ENCODE measurements around the gene NTM. TPM values are rescaled to one million over a fixed set of nuclear protein-coding genes. Genes with fewer than 3 reads are reported as not detected.

The NTM gene
- total RNA-seq, 1 experiment from 2014 or later, result not detected

DNA sequence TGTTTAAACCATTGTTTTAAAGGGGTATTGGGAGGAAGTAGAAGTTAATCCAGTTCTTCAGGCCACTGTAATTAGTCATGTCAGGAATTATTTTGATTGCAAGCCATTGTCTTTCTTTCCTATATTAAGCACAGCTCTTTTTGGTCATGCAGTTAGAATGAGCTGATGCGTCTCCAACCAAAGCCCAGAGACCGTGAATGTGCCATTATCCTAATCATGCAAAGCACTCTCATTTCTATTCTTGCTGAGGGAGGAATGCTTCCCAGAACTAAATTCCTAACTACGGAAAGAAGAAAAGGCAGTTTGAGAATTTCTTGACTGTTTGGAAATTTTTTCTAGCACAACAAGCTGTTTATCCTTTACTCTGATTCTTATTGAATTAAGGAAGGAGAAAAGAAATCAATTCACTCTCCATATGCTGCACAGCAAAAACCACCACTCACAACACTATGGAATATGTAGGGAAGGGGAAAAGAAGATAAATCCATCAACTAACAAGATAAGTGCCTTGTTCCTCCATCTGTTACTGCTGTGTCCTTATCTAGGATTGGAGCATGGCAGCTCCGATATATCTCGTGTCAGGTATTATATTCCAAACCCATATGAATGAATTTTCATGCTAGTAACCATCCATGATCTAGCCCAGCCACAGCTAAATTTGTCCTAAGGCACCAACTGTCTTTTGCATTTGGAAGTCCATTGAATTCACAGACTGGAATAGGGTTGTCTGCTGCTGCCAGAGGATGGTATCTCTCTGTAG is 70.8 kb downstream of the NTM start:
- intact Hi-C loops (cut with micrococcal nuclease), result no loop called here
- no peak overlapping the region for H3K4me3 ChIP-seq (replicated peaks in 1 of 2; ENCODE audit: low read depth in 1 of 2, low read length in 2 of 2)
- no peak overlapping the region for H2AFZ ChIP-seq (ENCODE audit: low read depth, low read length, poor library complexity, severe bottlenecking)
- H3K79me2 ChIP-seq (ENCODE audit: insufficient read depth, low read length), result no peaks in the 10 kb centered on the region
- DNase-seq (ENCODE audit: low read depth, low spot score), result no peak
- H3K27me3 ChIP-seq (ENCODE audit: insufficient read depth, low read length), result no peaks in the 10 kb centered on the region
- TF ChIP-seq TCF7L2 (IDR thresholded peaks at IDR 0.05; ENCODE audit: borderline replicate concordance, extremely low read depth, insufficient read depth, insufficient read length), result no peak
- no TSS peak for BruUV-seq (replicated peaks)
- no peaks in the 10 kb centered on the region for H3K9me2 ChIP-seq (ENCODE audit: insufficient read depth)
- H3K4me2 ChIP-seq (ENCODE audit: low read length), result no peak overlapping the region
- H3K27ac ChIP-seq (ENCODE audit: low read depth, low read length), result no peak overlapping the region
- H3K9me3 ChIP-seq (ENCODE audit: control insufficient read depth in 1 of 2, insufficient read depth in 1 of 2, low read depth in 1 of 2, low read length in 2 of 2), result peaks cover 0 to 10% of the 10 kb centered on the region in 2 experiments; a peak in 1 of 4 replicates
- ChIA-PET RAD21 (ENCODE audit: low non-redundant PET in 1 of 2, low total read pairs in 2 of 2, uncharacterized antibody in 2 of 2, unreplicated experiment in 2 of 2) (no interaction called here), CTCF (no interaction called here), POLR2A (no interaction called here)
- H3K36me3 ChIP-seq (ENCODE audit: control insufficient read depth in 1 of 2, insufficient read depth in 2 of 2, low read length in 2 of 2), result no peaks in the 10 kb centered on the region
- no peaks in the 10 kb centered on the region for H3K4me1 ChIP-seq (ENCODE audit: control insufficient read depth in 1 of 2, insufficient read depth in 2 of 2, low read length in 2 of 2)
- no peak overlapping the region for H3K9ac ChIP-seq (ENCODE audit: low read length)
- H4K20me1 ChIP-seq (ENCODE audit: insufficient read depth), result no peaks in the 10 kb centered on the region
- ATAC-seq, result no peak

DNA sequence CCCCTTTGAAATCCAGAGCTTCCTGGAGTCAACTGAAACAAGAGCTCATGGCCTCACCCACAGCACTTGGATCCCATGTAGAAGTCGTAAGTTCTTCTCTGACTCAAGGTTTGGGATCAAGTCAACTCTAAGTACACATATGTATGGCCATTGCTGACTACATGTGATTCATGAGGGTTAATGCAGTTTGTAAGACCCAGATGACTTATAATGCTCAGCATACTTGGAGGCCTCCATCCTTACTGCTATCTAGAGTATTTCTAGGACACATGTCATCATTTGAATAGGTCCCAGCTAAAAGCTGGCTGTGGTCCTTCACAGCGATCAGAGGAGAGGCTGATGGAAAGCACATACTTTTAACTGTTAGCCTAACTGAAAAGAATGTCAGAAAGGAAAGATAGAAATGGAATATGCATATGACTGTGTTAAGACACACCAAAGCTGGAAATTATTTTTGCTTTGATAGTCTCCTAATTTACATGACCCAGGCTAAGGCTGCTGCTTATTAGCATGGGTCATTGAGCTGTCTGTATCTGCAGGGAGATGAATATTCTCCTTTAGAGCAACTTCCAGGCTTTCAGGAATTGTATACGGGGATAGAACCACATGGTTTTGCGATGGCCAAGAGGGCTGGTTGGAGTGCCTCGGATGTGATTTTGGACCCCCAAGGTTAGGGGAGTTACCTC is 76.3 kb downstream of the NTM start:
- no peak overlapping the region for H3K4me3 ChIP-seq (replicated peaks in 1 of 2; ENCODE audit: low read depth in 1 of 2, low read length in 2 of 2)
- no peaks in the 10 kb centered on the region for H3K9me2 ChIP-seq (ENCODE audit: insufficient read depth)
- H3K27me3 ChIP-seq (ENCODE audit: insufficient read depth, low read length), result no peaks in the 10 kb centered on the region
- no peaks in the 10 kb centered on the region for H3K36me3 ChIP-seq (ENCODE audit: control insufficient read depth in 1 of 2, insufficient read depth in 2 of 2, low read length in 2 of 2)
- intact Hi-C loops (cut with micrococcal nuclease), result no loop called here
- DNase-seq (ENCODE audit: low read depth, low spot score) (no peak), ATAC-seq (no peak)
- no peak for TF ChIP-seq EGR1 (IDR thresholded peaks at IDR 0.05; ENCODE audit: low read depth)
- no peak for TF ChIP-seq ELF1 (IDR thresholded peaks at IDR 0.05; ENCODE audit: borderline replicate concordance, low read depth)
- TF ChIP-seq TCF7L2 (IDR thresholded peaks at IDR 0.05; ENCODE audit: borderline replicate concordance, extremely low read depth, insufficient read depth, insufficient read length), result no peak
- TF ChIP-seq POLR2AphosphoS5 (IDR thresholded peaks at IDR 0.05; ENCODE audit: low read depth, low read length), result no peak
- TF ChIP-seq SP1 (IDR thresholded peaks at IDR 0.05; ENCODE audit: low read depth), result no peak
- TF ChIP-seq RAD21 (IDR thresholded peaks at IDR 0.05; ENCODE audit: low read depth), result no peak
- no peaks in the 10 kb centered on the region for H3K79me2 ChIP-seq (ENCODE audit: insufficient read depth, low read length)
- peaks cover 5 to 8% of the 10 kb centered on the region in 2 experiments; a peak in 2 of 4 replicates for H3K9me3 ChIP-seq (ENCODE audit: control insufficient read depth in 1 of 2, insufficient read depth in 1 of 2, low read depth in 1 of 2, low read length in 2 of 2)
- no peak overlapping the region for H3K9ac ChIP-seq (ENCODE audit: low read length)
- H2AFZ ChIP-seq (ENCODE audit: low read depth, low read length, poor library complexity, severe bottlenecking), result no peak overlapping the region
- H3K4me1 ChIP-seq (ENCODE audit: control insufficient read depth in 1 of 2, insufficient read depth in 2 of 2, low read length in 2 of 2), result no peaks in the 10 kb centered on the region
- no peak overlapping the region for H3K4me2 ChIP-seq (ENCODE audit: low read length)
- POLR2A ChIA-PET, result no interaction called here
- BruUV-seq (replicated peaks), result no TSS peak
- H3K27ac ChIP-seq (ENCODE audit: low read depth, low read length), result no peak overlapping the region
- RAD21 ChIA-PET (ENCODE audit: low non-redundant PET in 1 of 2, low total read pairs in 2 of 2, uncharacterized antibody in 2 of 2, unreplicated experiment in 2 of 2), result no interaction called here
- H4K20me1 ChIP-seq (ENCODE audit: insufficient read depth), result no peaks in the 10 kb centered on the region
- CTCF ChIA-PET, result no interaction called here

Measured in HCT116 (cell line).